ENCODE results near the gene IFITM2.
"Not testable (repeated sequence)": the region's sequence is repeated elsewhere in the genome, so short reads cannot be mapped to it uniquely, and the experiment has no call there.

DNA sequence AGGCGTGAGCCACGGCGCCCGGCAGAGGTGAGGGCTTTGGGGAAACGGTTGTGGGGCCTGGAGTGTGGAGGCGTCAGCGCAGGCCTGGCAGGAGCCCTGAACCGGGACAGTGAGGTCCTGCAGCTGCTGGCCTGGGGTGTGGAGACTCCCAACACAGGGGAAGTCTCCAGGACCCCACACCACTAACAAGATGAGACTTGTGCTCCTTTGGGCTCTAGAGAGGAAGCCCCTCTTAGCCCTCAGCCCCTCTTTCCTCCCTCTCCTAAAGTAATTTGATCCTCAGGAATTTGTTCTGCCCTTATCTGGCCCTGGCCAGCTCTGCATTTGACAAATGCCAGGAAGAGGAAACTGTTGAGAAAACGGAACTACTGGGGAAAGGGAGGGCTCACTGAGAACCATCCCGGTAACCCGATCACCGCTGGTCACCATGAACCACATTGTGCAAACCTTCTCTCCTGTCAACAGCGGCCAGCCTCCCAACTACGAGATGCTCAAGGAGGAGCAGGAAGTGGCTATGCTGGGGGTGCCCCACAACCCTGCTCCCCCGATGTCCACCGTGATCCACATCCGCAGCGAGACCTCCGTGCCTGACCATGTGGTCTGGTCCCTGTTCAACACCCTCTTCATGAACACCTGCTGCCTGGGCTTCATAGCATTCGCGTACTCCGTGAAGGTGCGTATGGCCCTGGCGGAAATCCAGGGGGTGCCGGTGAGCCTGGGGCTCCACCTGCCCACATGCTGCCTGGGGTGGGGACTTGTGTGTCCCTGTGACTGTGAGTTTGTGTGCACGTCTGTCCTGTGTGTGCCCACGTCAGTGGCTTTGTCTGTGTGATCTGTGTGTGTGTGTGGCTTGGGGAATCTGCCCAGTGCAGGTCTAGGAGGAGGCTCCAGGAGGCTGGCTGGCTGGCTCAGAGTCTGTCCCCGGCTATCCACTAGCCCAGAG lies at the start of gene IFITM2:
- TF ChIP-seq POLR2A (IDR thresholded peaks at IDR 0.05; ENCODE audit: low read depth, low read length) (0 out of 2 replicates have a peak, but pooled peaks have one; percentile 32), CEBPB (IDR thresholded peaks at IDR 0.05; ENCODE audit: low read depth, low read length) (peak; percentile 88)
- TF ChIP-seq, protein P1, sequence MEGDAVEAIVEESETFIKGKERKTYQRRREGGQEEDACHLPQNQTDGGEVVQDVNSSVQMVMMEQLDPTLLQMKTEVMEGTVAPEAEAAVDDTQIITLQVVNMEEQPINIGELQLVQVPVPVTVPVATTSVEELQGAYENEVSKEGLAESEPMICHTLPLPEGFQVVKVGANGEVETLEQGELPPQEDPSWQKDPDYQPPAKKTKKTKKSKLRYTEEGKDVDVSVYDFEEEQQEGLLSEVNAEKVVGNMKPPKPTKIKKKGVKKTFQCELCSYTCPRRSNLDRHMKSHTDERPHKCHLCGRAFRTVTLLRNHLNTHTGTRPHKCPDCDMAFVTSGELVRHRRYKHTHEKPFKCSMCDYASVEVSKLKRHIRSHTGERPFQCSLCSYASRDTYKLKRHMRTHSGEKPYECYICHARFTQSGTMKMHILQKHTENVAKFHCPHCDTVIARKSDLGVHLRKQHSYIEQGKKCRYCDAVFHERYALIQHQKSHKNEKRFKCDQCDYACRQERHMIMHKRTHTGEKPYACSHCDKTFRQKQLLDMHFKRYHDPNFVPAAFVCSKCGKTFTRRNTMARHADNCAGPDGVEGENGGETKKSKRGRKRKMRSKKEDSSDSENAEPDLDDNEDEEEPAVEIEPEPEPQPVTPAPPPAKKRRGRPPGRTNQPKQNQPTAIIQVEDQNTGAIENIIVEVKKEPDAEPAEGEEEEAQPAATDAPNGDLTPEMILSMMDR (conservative IDR thresholded peaks at IDR 0.05; ENCODE audit: low read depth, low read length) = 0 out of 2 replicates have a peak, but pooled peaks have one; percentile 8
- not testable (repeated sequence) for TF ChIP-seq RCOR1 (IDR thresholded peaks at IDR 0.05; ENCODE audit: insufficient replicate concordance, low read length); CHD1 (IDR thresholded peaks at IDR 0.05; ENCODE audit: low read depth, low read length); MAZ (IDR thresholded peaks at IDR 0.05; ENCODE audit: borderline replicate concordance, low read depth, low read length); SMC3 (IDR thresholded peaks at IDR 0.05; ENCODE audit: low read depth, low read length); FOS (IDR thresholded peaks at IDR 0.05; ENCODE audit: low read depth, low read length); RFX5 (IDR thresholded peaks at IDR 0.05; ENCODE audit: low read depth, low read length)

Data from IMR-90 (cell line).